Esophagus muscularis mucosa (tissue), 4 donors: ENCODE results near the gene WDR5. TPM values are rescaled to one million over a fixed set of nuclear protein-coding genes. Genes with fewer than 3 reads are reported as not detected.

Source experiments
- DNase-seq: peaks from one replicate; pipeline ENCODE4 v3.0.0-alpha.2; 2017; ENCODE audit errors: extremely low spot score
- H3K27ac ChIP-seq, 4 donors: fragments of 200-600 bp; sonication (generic); replicated peaks in 1 of 4; 1 replicate in 3 of 4; 2 replicates in 1 of 4; pipeline ENCODE4 v1.5.1; 2016 to 2019; ENCODE audit warnings: mild to moderate bottlenecking in 1 of 4
- H3K27me3 ChIP-seq, 4 donors: fragments of 200-600 bp; sonication (generic); one replicate each; pipeline versions ENCODE4 v1.5.1 to v1.6.0; 2016 to 2019
- H3K36me3 ChIP-seq, 4 donors: fragments of 200-600 bp; sonication (generic); one replicate each; pipeline ENCODE4 v1.5.1; 2016 to 2019
- H3K4me1 ChIP-seq, 4 donors: fragments of 200-600 bp; sonication (generic); one replicate each; pipeline ENCODE4 v1.5.1; 2016 to 2019
- H3K4me3 ChIP-seq, 4 donors: fragments of 200-600 bp; sonication (generic); 1 replicate in 2 of 4; 2 replicates in 2 of 4; pipeline ENCODE4 v1.5.1; 2016 to 2019; ENCODE audit warnings: mild to moderate bottlenecking in 4 of 4, moderate library complexity in 1 of 4
- H3K9me3 ChIP-seq, 4 donors: fragments of 200-600 bp; sonication (generic); 1 replicate in 3 of 4; 2 replicates in 1 of 4; pipeline ENCODE4 v1.5.1; 2016 to 2019
- CTCF ChIP-seq, 3 experiments: fragments of 200-600 bp in 2 of 3; fragments of 450-650 bp in 1 of 3; sonication (generic) in 2 of 3; IDR thresholded peaks; one replicate each; pipeline ENCODE4 v1.5.1; 2017 to 2019; ENCODE audit warnings: antibody characterized with exemption in 3 of 3, mild to moderate bottlenecking in 2 of 3, moderate library complexity in 1 of 3
- EP300 ChIP-seq: sonication (generic); formaldehyde crosslinking; IDR thresholded peaks from one replicate; pipeline ENCODE4 v1.6.1; 2017; ENCODE audit warnings: antibody characterized with exemption
- POLR2A ChIP-seq: fragments of 450-650 bp; IDR thresholded peaks from one replicate; pipeline ENCODE4 v1.6.1; 2017; ENCODE audit warnings: antibody characterized with exemption, moderate library complexity, mild to moderate bottlenecking, low read depth
- POLR2AphosphoS5 ChIP-seq, 2 donors: sonication (generic); formaldehyde crosslinking; IDR thresholded peaks; one replicate each; pipeline ENCODE4 v1.6.1; 2017; ENCODE audit warnings: antibody characterized with exemption in 2 of 2
- WGBS: methylation state at CpG from one replicate; pipeline ENCODE4 v1.1.5; 2018; 5-methylcytosine and 5-hydroxymethylcytosine counted together
- intact Hi-C: fragments of 100-400 bp; cut with DNase I; formaldehyde crosslinking; loops from one replicate; pipeline ENCODE4 v1.15.1; 2023
- total RNA-seq, 4 donors: library from RNA; depleted of rRNA; stranded (reverse); fragments of >200 nt; gene quantifications; one replicate each; pipeline versions ENCODE4 v1.1.0 to v1.2.1, GENCODE V29; 2016

WDR5 gene
- 10 to 100 TPM; 20.7 to 34.2 (median 24.6) TPM for total RNA-seq

- TF ChIP-seq EP300 (no peak), POLR2A (no peak), CTCF (IDR thresholded peaks at IDR 0.05) (peak in 1 of 3 experiments; percentile 3), POLR2AphosphoS5 (IDR thresholded peaks at IDR 0.05) (peak; percentile 60 to 66)
- WGBS, result 0% methylated on average over 14 of the region's 81 CpGs
- H3K4me3 ChIP-seq, result peak within 1 kb of the TSS; percentile 74 to 95 (median 84)
- peaks cover 37 to 68% (median 63%) of the 10 kb centered on the region in 4 donors for H3K4me1 ChIP-seq
- peaks cover 6 to 11% (median 9%) of the 10 kb centered on the region in 4 donors for H3K36me3 ChIP-seq
- peak; percentile 95 for DNase-seq
- intact Hi-C loops, result loop anchor here (10.0 kb wide), 1 partner anchor 111 kb away; the partner anchor contains the start of gene BRD3OS
- no peaks in the 10 kb centered on the region for H3K9me3 ChIP-seq
- H3K27me3 ChIP-seq, result no peaks in the 10 kb centered on the region
- peak within 1 kb of the TSS; percentile 85 to 96 (median 91) for H3K27ac ChIP-seq
Measured at GRCh38 chr9:134135343-134136117, at the start of gene WDR5. Gene WDR5, plus strand, starts transcription at chr9:134136082. Its CDS starts 3,796 bp downstream, at chr9:134139878.

DNA sequence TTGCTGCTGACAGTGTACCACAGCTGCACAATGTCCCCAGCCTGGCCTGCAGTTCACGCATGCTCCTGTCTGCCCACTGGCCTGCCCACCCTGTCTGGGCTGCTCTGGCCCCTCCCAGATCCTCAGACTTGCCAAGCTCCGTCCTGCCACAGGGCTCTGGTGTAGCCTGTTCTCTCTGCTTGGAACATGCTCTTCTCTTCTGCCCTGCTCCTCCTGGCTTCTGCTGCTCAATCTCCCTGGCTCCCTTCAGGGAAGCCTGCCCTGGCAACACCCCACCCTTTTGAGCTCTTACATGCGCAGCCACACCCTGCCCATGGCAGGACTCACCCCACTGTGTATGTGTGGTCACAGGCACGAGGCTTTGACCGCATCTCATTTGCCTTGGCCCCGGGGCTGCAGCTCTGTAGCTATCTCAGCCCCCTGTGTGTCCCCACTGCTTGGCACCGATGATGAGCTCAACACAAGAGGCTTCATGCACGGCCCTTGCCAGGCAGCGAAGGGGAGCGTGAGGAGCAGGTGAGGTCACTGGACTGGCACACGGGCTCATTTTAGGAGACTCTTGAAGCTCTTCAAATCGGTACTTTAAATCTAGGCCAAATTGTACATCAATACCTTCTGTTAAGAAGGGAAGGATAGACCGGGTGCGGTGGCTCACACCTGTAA lies 47.7 kb upstream of the WDR5 start:
- WGBS, result 85% methylated on average over 14 of the region's 14 CpGs
- DNase-seq, result no peak

DNA sequence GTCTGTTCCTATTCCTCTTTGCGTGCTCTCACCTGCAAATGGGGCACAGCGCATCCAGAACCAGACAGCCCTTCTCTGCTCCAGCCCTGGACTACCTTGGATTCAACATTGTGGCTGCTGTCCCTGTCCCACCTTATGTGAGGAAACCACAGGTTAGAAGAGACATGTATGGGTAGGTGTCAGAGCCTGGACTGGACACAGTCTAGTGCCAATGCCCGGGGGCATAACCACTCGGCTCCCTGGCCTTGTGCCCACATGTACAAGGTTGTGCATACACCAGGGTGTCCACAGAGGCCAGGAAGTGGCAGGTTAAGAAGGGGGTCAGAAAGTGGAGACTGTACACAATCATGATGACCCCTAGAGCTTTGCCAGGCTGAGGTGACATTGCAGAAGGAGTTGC lies 45.9 kb upstream of the WDR5 start:
- no peaks in the 10 kb centered on the region for H3K36me3 ChIP-seq
- DNase-seq, result no peak
- WGBS, result 57% methylated on average over 4 of the region's 4 CpGs
- peaks cover 0 to 29% (median 6%) of the 10 kb centered on the region in 4 donors for H3K9me3 ChIP-seq
- no peak overlapping the region for H3K27ac ChIP-seq
- no peak overlapping the region for H3K4me3 ChIP-seq
- no peak for TF ChIP-seq CTCF (IDR thresholded peaks at IDR 0.05)
- TF ChIP-seq EP300, result no peak
- TF ChIP-seq POLR2A, result no peak
- TF ChIP-seq POLR2AphosphoS5 (IDR thresholded peaks at IDR 0.05), result no peak
- no peaks in the 10 kb centered on the region for H3K4me1 ChIP-seq
- intact Hi-C loops, result loop anchor here (10.0 kb wide), 1 partner anchor 295 kb away; no protein-coding TSS in a partner anchor
- peaks cover 0 to 18% (median 0%) of the 10 kb centered on the region in 4 donors for H3K27me3 ChIP-seq

More for the DNA sequence above, 47.7 kb upstream of the WDR5 start:
- Histone ChIP-seq H3K4me3 (no peak overlapping the region), H3K9me3 (peaks cover 0 to 29% (median 6%) of the 10 kb centered on the region in 4 donors), H3K36me3 (no peaks in the 10 kb centered on the region), H3K27ac (no peak overlapping the region), H3K4me1 (no peaks in the 10 kb centered on the region), H3K27me3 (peaks cover 0 to 18% (median 0%) of the 10 kb centered on the region in 4 donors)
- TF ChIP-seq POLR2A (no peak), POLR2AphosphoS5 (IDR thresholded peaks at IDR 0.05) (no peak), CTCF (IDR thresholded peaks at IDR 0.05) (no peak), EP300 (no peak)
- intact Hi-C loops, result no loop called here

- 48% methylated on average over 13 of the region's 13 CpGs for WGBS
- Histone ChIP-seq H3K27ac (no peak overlapping the region), H3K9me3 (no peaks in the 10 kb centered on the region), H3K4me3 (no peak overlapping the region), H3K36me3 (no peaks in the 10 kb centered on the region), H3K27me3 (peaks cover 0 to 9% (median 0%) of the 10 kb centered on the region in 4 donors), H3K4me1 (no peaks in the 10 kb centered on the region)
- intact Hi-C loops, result loop anchor here (10.0 kb wide), 1 partner anchor 304 kb away; no protein-coding TSS in a partner anchor
- TF ChIP-seq CTCF (IDR thresholded peaks at IDR 0.05) (peak; percentile 65 to 75 (median 73)), POLR2AphosphoS5 (IDR thresholded peaks at IDR 0.05) (no peak)
- DNase-seq, result no peak
Measured at GRCh38 chr9:134099123-134099761, 36.6 kb upstream of the WDR5 start.
